Measurements from ENCODE around the gene MYOF.

DNA sequence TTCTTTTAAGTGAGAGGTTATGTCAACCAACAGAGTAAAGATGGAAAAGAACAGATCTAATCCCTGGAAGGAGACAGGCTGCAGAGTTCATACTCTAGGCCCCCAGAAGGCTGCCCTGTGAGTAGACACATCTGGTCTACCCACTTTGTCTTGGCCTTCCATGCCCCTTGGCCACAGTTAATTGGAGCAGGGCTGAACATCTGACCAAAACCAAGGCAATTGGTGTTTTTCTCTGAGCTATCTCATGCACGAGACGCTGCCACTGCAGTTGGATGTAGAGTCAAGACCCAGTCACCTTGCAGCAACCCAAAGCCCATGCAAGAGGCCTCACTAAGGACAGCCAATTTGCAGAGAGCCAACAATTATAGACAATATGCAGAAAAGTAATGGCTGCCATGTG, 9.0 kb downstream of the MYOF start:
- TF ChIP-seq CTCF (IDR thresholded peaks at IDR 0.05 in 4 of 5, conservative IDR thresholded peaks at IDR 0.05 in 1 of 5) (no peak), POLR2A (IDR thresholded peaks at IDR 0.05) (no peak)
